ENCODE data around the gene OGDH. TPM values are rescaled to one million over a fixed set of nuclear protein-coding genes. Genes with fewer than 3 reads are reported as not detected.

OGDH gene
- total RNA-seq, 1 donor from 2014 or later, result 62.0 TPM

DNA sequence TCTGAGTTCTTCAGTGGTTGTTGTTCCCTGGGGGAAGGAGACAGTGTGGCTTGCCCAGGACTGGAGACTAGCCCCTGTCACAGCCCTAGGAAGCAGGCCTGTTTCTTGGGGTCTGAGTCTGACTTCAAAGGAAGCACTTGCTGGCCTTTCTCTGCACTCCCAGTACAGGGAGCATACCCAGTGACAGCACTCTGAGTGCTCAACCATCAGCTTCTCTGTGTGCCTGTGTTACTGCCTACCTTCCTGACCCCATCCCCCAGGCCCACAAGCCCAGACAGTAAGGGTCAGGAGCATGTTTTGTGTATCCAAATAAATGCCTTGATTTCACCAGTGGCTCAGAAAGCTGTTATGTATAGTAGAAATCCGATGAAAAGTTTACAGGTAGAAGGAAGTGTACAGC lies 48.9 kb downstream of the OGDH start:
- H3K4me3 ChIP-seq (ENCODE audit: low read depth, low read length), result no peak overlapping the region
- no peak for DNase-seq (ENCODE audit: low read depth)
- TF ChIP-seq, protein P1, sequence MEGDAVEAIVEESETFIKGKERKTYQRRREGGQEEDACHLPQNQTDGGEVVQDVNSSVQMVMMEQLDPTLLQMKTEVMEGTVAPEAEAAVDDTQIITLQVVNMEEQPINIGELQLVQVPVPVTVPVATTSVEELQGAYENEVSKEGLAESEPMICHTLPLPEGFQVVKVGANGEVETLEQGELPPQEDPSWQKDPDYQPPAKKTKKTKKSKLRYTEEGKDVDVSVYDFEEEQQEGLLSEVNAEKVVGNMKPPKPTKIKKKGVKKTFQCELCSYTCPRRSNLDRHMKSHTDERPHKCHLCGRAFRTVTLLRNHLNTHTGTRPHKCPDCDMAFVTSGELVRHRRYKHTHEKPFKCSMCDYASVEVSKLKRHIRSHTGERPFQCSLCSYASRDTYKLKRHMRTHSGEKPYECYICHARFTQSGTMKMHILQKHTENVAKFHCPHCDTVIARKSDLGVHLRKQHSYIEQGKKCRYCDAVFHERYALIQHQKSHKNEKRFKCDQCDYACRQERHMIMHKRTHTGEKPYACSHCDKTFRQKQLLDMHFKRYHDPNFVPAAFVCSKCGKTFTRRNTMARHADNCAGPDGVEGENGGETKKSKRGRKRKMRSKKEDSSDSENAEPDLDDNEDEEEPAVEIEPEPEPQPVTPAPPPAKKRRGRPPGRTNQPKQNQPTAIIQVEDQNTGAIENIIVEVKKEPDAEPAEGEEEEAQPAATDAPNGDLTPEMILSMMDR (conservative IDR thresholded peaks at IDR 0.05; ENCODE audit: low read depth, low read length), result no peak

DNA sequence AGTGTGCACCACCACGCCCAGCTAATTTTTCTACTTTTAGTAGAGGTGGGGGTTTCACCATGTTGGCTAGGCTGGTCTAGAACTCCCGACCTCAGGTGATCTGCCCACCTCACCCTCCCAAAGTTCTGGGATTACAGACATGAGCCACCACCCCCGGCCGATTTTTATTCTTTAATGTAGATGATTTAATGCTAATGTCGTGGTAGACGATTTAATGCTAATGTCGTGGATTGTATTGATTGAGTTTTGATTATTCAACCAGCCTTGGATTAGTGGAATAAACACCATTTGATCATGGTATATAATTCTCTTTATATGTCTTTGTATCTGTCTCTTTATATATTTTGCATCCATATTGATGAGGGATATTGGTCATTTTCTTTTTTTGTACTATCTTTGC lies 52.6 kb downstream of the OGDH start:
- DNase-seq (ENCODE audit: low read depth), result no peak
- TF ChIP-seq, protein P1 (conservative IDR thresholded peaks at IDR 0.05; ENCODE audit: low read depth, low read length), result no peak
- H3K4me3 ChIP-seq (ENCODE audit: low read depth, low read length), result no peak overlapping the region

- no peak for DNase-seq (ENCODE audit: low read depth)
- TF ChIP-seq, protein P1 (conservative IDR thresholded peaks at IDR 0.05; ENCODE audit: low read depth, low read length), result no peak
- no peak overlapping the region for H3K4me3 ChIP-seq (ENCODE audit: low read depth, low read length)
These were observed 54.8 kb downstream of the OGDH start for GRCh38 chr7:44661233-44661632.

- no peak for DNase-seq (ENCODE audit: low read depth)
- TF ChIP-seq, protein P1 (conservative IDR thresholded peaks at IDR 0.05; ENCODE audit: low read depth, low read length), result no peak
- no peak overlapping the region for H3K4me3 ChIP-seq (ENCODE audit: low read depth, low read length)
These were observed 58.5 kb downstream of the OGDH start for GRCh38 chr7:44664780-44665461.

GRCh38 chr7:44665531-44666213 lies 59.2 kb downstream of the OGDH start:
- DNase-seq (ENCODE audit: low read depth), result peak; percentile 76

GRCh38 chr7:44666566-44666965 lies 60.1 kb downstream of the OGDH start:
- no peak overlapping the region for H3K4me3 ChIP-seq (ENCODE audit: low read depth, low read length)
- TF ChIP-seq, protein P1 (conservative IDR thresholded peaks at IDR 0.05; ENCODE audit: low read depth, low read length), result no peak
- DNase-seq (ENCODE audit: low read depth), result no peak

More at GRCh38 chr7:44665531-44666213, 59.2 kb downstream of the OGDH start:
- TF ChIP-seq, protein P1 (conservative IDR thresholded peaks at IDR 0.05; ENCODE audit: low read depth, low read length), result no peak
- no peak overlapping the region for H3K4me3 ChIP-seq (ENCODE audit: low read depth, low read length)

All from epithelial cell of proximal tubule (primary cell).